ENCODE data around the gene BNIP2. TPM values are rescaled to one million over a fixed set of nuclear protein-coding genes. Genes with fewer than 3 reads are reported as not detected.

BNIP2 gene
- total and polyA plus RNA-seq, 2 of the 13 experiments (the other 11 are each of a cell fraction or from before 2014, with no cell fraction given): 17.4 to 57.6 TPM

DNA sequence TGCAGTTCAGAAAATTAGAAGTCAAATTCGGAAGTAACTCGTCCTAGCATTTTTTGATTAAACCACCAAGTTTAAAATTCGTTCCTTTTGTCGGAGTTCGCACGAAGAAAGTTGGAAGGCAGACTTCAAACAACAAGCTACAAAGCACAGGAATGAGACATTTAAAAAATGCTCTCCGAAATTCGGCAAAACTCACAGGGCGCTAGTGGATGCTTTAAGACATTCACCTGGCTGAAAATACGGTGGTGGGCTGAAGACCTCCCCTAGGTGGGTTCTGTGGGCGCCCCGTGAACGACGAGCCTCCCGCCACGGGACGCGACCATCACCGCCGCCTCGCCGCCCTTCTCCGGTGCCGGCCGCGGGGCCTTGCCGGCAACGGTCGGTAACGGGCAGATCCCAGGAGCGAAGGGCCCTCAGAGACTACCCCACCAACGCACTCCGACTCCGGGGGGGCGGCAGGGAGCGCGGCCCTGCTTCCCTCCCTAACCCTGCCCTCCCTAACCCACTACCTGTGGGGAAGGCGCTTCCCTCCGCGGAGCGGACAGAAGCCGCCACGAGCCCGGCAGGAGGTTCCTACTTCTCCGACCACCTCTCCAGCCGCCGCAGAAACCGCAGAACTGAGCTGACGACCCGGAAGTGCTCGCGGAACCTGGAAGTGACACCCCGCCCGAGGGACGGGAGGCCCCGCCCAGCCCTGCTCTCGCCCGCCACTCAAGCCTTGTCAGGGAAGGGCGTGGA, 32.1 kb downstream of the BNIP2 start, which contains the start of gene GTF2A2 (continued):
- TF ChIP-seq, protein P1, sequence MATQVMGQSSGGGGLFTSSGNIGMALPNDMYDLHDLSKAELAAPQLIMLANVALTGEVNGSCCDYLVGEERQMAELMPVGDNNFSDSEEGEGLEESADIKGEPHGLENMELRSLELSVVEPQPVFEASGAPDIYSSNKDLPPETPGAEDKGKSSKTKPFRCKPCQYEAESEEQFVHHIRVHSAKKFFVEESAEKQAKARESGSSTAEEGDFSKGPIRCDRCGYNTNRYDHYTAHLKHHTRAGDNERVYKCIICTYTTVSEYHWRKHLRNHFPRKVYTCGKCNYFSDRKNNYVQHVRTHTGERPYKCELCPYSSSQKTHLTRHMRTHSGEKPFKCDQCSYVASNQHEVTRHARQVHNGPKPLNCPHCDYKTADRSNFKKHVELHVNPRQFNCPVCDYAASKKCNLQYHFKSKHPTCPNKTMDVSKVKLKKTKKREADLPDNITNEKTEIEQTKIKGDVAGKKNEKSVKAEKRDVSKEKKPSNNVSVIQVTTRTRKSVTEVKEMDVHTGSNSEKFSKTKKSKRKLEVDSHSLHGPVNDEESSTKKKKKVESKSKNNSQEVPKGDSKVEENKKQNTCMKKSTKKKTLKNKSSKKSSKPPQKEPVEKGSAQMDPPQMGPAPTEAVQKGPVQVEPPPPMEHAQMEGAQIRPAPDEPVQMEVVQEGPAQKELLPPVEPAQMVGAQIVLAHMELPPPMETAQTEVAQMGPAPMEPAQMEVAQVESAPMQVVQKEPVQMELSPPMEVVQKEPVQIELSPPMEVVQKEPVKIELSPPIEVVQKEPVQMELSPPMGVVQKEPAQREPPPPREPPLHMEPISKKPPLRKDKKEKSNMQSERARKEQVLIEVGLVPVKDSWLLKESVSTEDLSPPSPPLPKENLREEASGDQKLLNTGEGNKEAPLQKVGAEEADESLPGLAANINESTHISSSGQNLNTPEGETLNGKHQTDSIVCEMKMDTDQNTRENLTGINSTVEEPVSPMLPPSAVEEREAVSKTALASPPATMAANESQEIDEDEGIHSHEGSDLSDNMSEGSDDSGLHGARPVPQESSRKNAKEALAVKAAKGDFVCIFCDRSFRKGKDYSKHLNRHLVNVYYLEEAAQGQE (IDR thresholded peaks at IDR 0.05; ENCODE audit: borderline replicate concordance in 1 of 2, low read depth in 1 of 2, low read length in 2 of 2): peak in 1 of 2 experiments; percentile 30; a peak in 1 of 4 replicates
- peak; percentile 94 for TF ChIP-seq ZFX (CRISPR knock-in tag; IDR thresholded peaks at IDR 0.05; ENCODE audit: low read depth)
- peak; percentile 61; the same call in 1 of the 2 replicates for TF ChIP-seq MEIS2 (CRISPR knock-in tag; IDR thresholded peaks at IDR 0.05)
- TF ChIP-seq DMAP1 (CRISPR knock-in tag; IDR thresholded peaks at IDR 0.05): peak; percentile 70
- no peak for TF ChIP-seq SPEN (CRISPR knock-in tag; IDR thresholded peaks at IDR 0.05; ENCODE audit: low read depth)
- TF ChIP-seq SCMH1 (CRISPR knock-in tag; IDR thresholded peaks at IDR 0.05; ENCODE audit: borderline replicate concordance): no peak
- no peak; the same call in 1 of the 2 replicates for TF ChIP-seq ZNF660 (CRISPR knock-in tag; IDR thresholded peaks at IDR 0.05; ENCODE audit: borderline replicate concordance, low read depth)
- peak; percentile 30; the same call in 1 of the 2 replicates for TF ChIP-seq POGK (CRISPR knock-in tag; conservative IDR thresholded peaks at IDR 0.05)
- no peak for TF ChIP-seq ZSCAN12 (CRISPR knock-in tag; IDR thresholded peaks at IDR 0.05)
- no peak for TF ChIP-seq NONO (IDR thresholded peaks at IDR 0.05)
- 0 out of 2 replicates have a peak, but pooled peaks have one; percentile 59 for TF ChIP-seq NONO (CRISPR knock-in tag; conservative IDR thresholded peaks at IDR 0.05)
- TF ChIP-seq ZSCAN9 (CRISPR knock-in tag; IDR thresholded peaks at IDR 0.05; ENCODE audit: borderline replicate concordance): no peak
- no peak for TF ChIP-seq SMARCE1 (IDR thresholded peaks at IDR 0.05; ENCODE audit: borderline replicate concordance)
- TF ChIP-seq ZNF547 (CRISPR knock-in tag; IDR thresholded peaks at IDR 0.05): peak; percentile 66; the same call in 1 of the 2 replicates
- TF ChIP-seq POLR2A (IDR thresholded peaks at IDR 0.05; ENCODE audit: insufficient read depth in 1 of 2, low read depth in 2 of 2, low read length in 2 of 2): peak; percentile 83 to 85
- TF ChIP-seq ZNF543 (CRISPR knock-in tag; IDR thresholded peaks at IDR 0.05): peak; percentile 82; the same call in 1 of the 2 replicates
- TF ChIP-seq RCOR2 (CRISPR knock-in tag; IDR thresholded peaks at IDR 0.05): no peak
- TF ChIP-seq KDM4B (CRISPR knock-in tag; IDR thresholded peaks at IDR 0.05): peak; percentile 68; the same call in 1 of the 2 replicates
- TF ChIP-seq SRSF1 (optimal IDR thresholded peaks at IDR 0.05; ENCODE audit: low read depth, low read length): no peak
- TF ChIP-seq ZNF326 (CRISPR knock-in tag; IDR thresholded peaks at IDR 0.05; ENCODE audit: borderline replicate concordance): no peak
- TF ChIP-seq, protein P2, sequence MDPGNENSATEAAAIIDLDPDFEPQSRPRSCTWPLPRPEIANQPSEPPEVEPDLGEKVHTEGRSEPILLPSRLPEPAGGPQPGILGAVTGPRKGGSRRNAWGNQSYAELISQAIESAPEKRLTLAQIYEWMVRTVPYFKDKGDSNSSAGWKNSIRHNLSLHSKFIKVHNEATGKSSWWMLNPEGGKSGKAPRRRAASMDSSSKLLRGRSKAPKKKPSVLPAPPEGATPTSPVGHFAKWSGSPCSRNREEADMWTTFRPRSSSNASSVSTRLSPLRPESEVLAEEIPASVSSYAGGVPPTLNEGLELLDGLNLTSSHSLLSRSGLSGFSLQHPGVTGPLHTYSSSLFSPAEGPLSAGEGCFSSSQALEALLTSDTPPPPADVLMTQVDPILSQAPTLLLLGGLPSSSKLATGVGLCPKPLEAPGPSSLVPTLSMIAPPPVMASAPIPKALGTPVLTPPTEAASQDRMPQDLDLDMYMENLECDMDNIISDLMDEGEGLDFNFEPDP (CRISPR knock-in tag; conservative IDR thresholded peaks at IDR 0.05): no peak
- peak; percentile 86 for TF ChIP-seq THAP11 (CRISPR knock-in tag; IDR thresholded peaks at IDR 0.05)
